NCI-H524 treated with DMSO at 0.1 percent for 48 hours (cell line): ENCODE measurements around the gene CCR5AS.
"Not testable (repeated sequence)": the region's sequence is repeated elsewhere in the genome, so short reads cannot be mapped to it uniquely, and the experiment has no call there.

Experiments used
- DNase-seq: peaks from one replicate; lab custom pipeline; 2025; lab: John Stamatoyannopoulos, UW

CCR5AS gene

GRCh38 chr3:46429250-46429649, 22.4 kb upstream of the CCR5AS start:
- DNase-seq = no peak

- DNase-seq = no peak
These were observed 21.3 kb upstream of the CCR5AS start for GRCh38 chr3:46427916-46428833.

- DNase-seq = not testable (repeated sequence)
These were observed 20.5 kb upstream of the CCR5AS start for GRCh38 chr3:46427404-46427803.

- not testable (repeated sequence) for DNase-seq
These were observed 19.6 kb upstream of the CCR5AS start for GRCh38 chr3:46426476-46426875.

GRCh38 chr3:46423588-46423987, 16.7 kb upstream of the CCR5AS start:
- DNase-seq = no peak

GRCh38 chr3:46422617-46423016, 15.8 kb upstream of the CCR5AS start:
- DNase-seq = no peak

- no peak for DNase-seq
These were observed 14.1 kb upstream of the CCR5AS start for GRCh38 chr3:46420931-46421330.

- DNase-seq = no peak
These were observed 12.9 kb upstream of the CCR5AS start for GRCh38 chr3:46419816-46420215.

GRCh38 chr3:46417841-46418611, 11.2 kb upstream of the CCR5AS start:
- DNase-seq = no peak

GRCh38 chr3:46416811-46417510, 10.1 kb upstream of the CCR5AS start:
- DNase-seq = no peak

- peak; percentile 79 for DNase-seq
These were observed 9.4 kb upstream of the CCR5AS start for GRCh38 chr3:46416125-46416810.

- no peak for DNase-seq
These were observed 7.9 kb upstream of the CCR5AS start for GRCh38 chr3:46414739-46415138.

GRCh38 chr3:46413951-46414350, 7.1 kb upstream of the CCR5AS start:
- DNase-seq = no peak

- DNase-seq = no peak
These were observed 6.0 kb upstream of the CCR5AS start for GRCh38 chr3:46412786-46413298.

- DNase-seq = no peak
These were observed 4.4 kb upstream of the CCR5AS start for GRCh38 chr3:46411271-46411670.

- no peak for DNase-seq
These were observed 3.8 kb upstream of the CCR5AS start for GRCh38 chr3:46410669-46411068.

- DNase-seq = no peak
These were observed 3.0 kb upstream of the CCR5AS start for GRCh38 chr3:46409739-46410489.

- no peak for DNase-seq
These were observed 2.0 kb upstream of the CCR5AS start for GRCh38 chr3:46408853-46409252.

GRCh38 chr3:46407970-46408369, 1.1 kb upstream of the CCR5AS start:
- no peak for DNase-seq

- no peak for DNase-seq
These were observed 451 bp downstream of the CCR5AS start for GRCh38 chr3:46406443-46406787.
